ENCODE data around the gene APOBEC3B.

- TF ChIP-seq CTCF (IDR thresholded peaks at IDR 0.05) (no peak), POLR2A (IDR thresholded peaks at IDR 0.05) (no peak), EP300 (IDR thresholded peaks at IDR 0.05) (no peak)
These were observed 9.6 kb upstream of the APOBEC3B start for GRCh38 chr22:38972558-38972957.
